ENCODE results near the gene SYVN1. TPM values are rescaled to one million over a fixed set of nuclear protein-coding genes. Genes with fewer than 3 reads are reported as not detected.

The SYVN1 gene
- total and polyA plus RNA-seq, 4 donors = 19.9 to 210 (median 56.6) TPM

DNA sequence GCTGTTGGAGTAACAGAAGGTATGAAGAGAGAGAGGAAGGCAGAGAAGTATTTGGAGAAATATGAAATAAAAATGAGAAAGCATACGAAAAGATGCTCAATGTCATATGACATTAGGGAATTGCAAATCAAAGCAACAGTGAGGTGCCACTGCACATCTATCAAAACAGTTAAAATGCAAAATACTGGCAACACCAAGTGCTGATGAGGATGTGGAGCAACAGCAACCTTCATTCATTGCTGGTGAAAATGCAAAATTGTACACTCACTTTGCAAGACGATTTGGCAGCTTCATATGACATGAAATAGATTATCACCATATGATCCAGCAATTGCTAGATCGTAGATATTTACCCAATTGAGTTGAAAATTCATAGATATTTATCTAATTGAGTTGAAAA lies 26.3 kb upstream of the SYVN1 start (continued):
- no peak for TF ChIP-seq CTCF (IDR thresholded peaks at IDR 0.05; ENCODE audit: low read depth, low read length, missing input control)
- TF ChIP-seq RAD21 (IDR thresholded peaks at IDR 0.05) = no peak
- no peak for TF ChIP-seq FOXA2 (IDR thresholded peaks at IDR 0.05)

- Histone ChIP-seq H3K4me1 (ENCODE audit: control insufficient read depth in 4 of 4, insufficient read depth in 4 of 4, low read length in 3 of 4) (peaks cover 0 to 5% (median 3%) of the 10 kb centered on the region in 4 donors), H3K36me3 (ENCODE audit: control insufficient read depth in 4 of 4, insufficient read depth in 3 of 4, low read depth in 1 of 4, low read length in 3 of 4) (no peaks in the 10 kb centered on the region), H3K9ac (ENCODE audit: low read depth in 1 of 2, low read length in 2 of 2) (no peak overlapping the region), H3K4me3 (ENCODE audit: low read depth in 1 of 3, low read length in 3 of 3) (no peak overlapping the region), H3K27ac (ENCODE audit: low read depth in 1 of 2, low read length in 2 of 2) (no peak overlapping the region), H3K9me3 (ENCODE audit: control insufficient read depth in 4 of 4, low read length in 3 of 4) (no peaks in the 10 kb centered on the region), H3K27me3 (ENCODE audit: control insufficient read depth in 4 of 4, insufficient read depth in 4 of 4, low read length in 3 of 4) (no peaks in the 10 kb centered on the region)
- 76% methylated on average over 5 of the region's 5 CpGs for WGBS
- no peak for DNase-seq (ENCODE audit: low spot score)
- TF ChIP-seq SP1 (IDR thresholded peaks at IDR 0.05) = no peak
- no peak for TF ChIP-seq HNF4G (IDR thresholded peaks at IDR 0.05)
- no peak for TF ChIP-seq CTCF (IDR thresholded peaks at IDR 0.05; ENCODE audit: low read depth, low read length, missing input control)
- no peak for TF ChIP-seq GABPA (IDR thresholded peaks at IDR 0.05 in 1 of 2, conservative IDR thresholded peaks at IDR 0.05 in 1 of 2)
- no peak for TF ChIP-seq ZBTB33 (IDR thresholded peaks at IDR 0.05)
- TF ChIP-seq RXRA (IDR thresholded peaks at IDR 0.05) = no peak
- no peak for TF ChIP-seq FOXA2 (IDR thresholded peaks at IDR 0.05)
- TF ChIP-seq TAF1 (conservative IDR thresholded peaks at IDR 0.05) = no peak
- TF ChIP-seq RAD21 (IDR thresholded peaks at IDR 0.05) = no peak
- TF ChIP-seq NR2F2 (IDR thresholded peaks at IDR 0.05) = no peak
Measured at GRCh38 chr11:65159012-65159411, 24.7 kb upstream of the SYVN1 start.

GRCh38 chr11:65157336-65157735 lies 23.0 kb upstream of the SYVN1 start:
- 89% methylated on average over 3 of the region's 3 CpGs for WGBS
- no peaks in the 10 kb centered on the region for H3K9me3 ChIP-seq (ENCODE audit: control insufficient read depth in 4 of 4, low read length in 3 of 4)
- TF ChIP-seq FOXA1 (IDR thresholded peaks at IDR 0.05) (no peak), ZBTB33 (IDR thresholded peaks at IDR 0.05) (no peak), SP1 (IDR thresholded peaks at IDR 0.05) (no peak), NR2F2 (IDR thresholded peaks at IDR 0.05) (no peak), EGR1 (IDR thresholded peaks at IDR 0.05; ENCODE audit: low read depth in 2 of 2) (no peak), HNF4A (conservative IDR thresholded peaks at IDR 0.05) (no peak), RAD21 (IDR thresholded peaks at IDR 0.05) (no peak), REST (IDR thresholded peaks at IDR 0.05) (no peak), JUND (IDR thresholded peaks at IDR 0.05) (no peak), MAX (IDR thresholded peaks at IDR 0.05) (no peak), GABPA (IDR thresholded peaks at IDR 0.05 in 1 of 2, conservative IDR thresholded peaks at IDR 0.05 in 1 of 2) (no peak), RXRA (IDR thresholded peaks at IDR 0.05) (no peak)

More at GRCh38 chr11:65157336-65157735, 23.0 kb upstream of the SYVN1 start:
- H3K27ac ChIP-seq (ENCODE audit: low read depth in 1 of 2, low read length in 2 of 2) = no peak overlapping the region
- H3K4me3 ChIP-seq (ENCODE audit: low read depth in 1 of 3, low read length in 3 of 3) = no peak overlapping the region
- no peaks in the 10 kb centered on the region for H3K27me3 ChIP-seq (ENCODE audit: control insufficient read depth in 4 of 4, insufficient read depth in 4 of 4, low read length in 3 of 4)
- no peaks in the 10 kb centered on the region for H3K4me1 ChIP-seq (ENCODE audit: control insufficient read depth in 4 of 4, insufficient read depth in 4 of 4, low read length in 3 of 4)
- no peaks in the 10 kb centered on the region for H3K36me3 ChIP-seq (ENCODE audit: control insufficient read depth in 4 of 4, insufficient read depth in 3 of 4, low read depth in 1 of 4, low read length in 3 of 4)
- no peak overlapping the region for H3K9ac ChIP-seq (ENCODE audit: low read depth in 1 of 2, low read length in 2 of 2)
- DNase-seq (ENCODE audit: low spot score) = no peak

Measured in liver (tissue), 9 donors.